GM18951 (cell line): ENCODE measurements around the gene GPR143.

ENCODE experiments used
- POLR2A ChIP-seq: IDR thresholded peaks from 4 replicates; pipeline ENCODE4 v1.6.1; 2011; ENCODE audit warnings: mild to moderate bottlenecking; ENCODE audit not compliant: insufficient read length, insufficient read depth; ENCODE audit errors: extremely low read depth
- in situ Hi-C: fragments of 300-500 bp; cut with MboI; formaldehyde crosslinking; loops from one replicate; pipeline ENCODE4 v1.12.0; 2022; ENCODE audit warnings: low sequenced_read_pairs, mixed read lengths, inconsistent platforms; ENCODE audit not compliant: unreplicated experiment

Gene GPR143

DNA sequence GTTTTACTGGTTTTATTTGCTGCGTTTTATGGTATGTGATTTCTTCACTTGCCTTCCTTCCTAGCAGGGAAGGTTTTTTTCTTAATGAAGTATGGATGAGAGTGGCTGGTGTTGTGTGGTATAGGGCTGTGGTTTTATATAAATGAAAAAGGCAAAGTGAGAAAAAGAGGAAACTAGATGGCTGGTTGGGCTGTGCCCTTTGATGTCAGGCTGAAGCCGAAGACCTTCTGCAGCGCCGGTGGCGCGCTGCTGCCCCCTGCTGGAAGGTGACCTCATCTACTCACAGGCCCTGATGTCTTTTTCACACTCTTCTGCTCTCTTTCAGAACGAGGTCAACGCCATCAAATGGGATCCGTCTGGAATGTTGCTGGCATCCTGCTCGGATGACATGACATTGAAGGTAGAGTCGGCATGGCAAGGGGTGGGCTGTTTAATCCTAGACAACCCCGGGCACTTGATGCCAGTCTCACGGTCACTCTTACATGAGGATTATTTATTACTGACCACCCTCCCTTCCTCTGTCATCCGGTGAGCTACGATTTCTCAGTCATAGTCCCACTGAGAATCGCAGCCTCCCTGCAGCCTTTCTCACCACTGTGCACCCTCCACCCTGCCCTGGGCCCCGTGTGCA is 56.6 kb downstream of the GPR143 start:
- in situ Hi-C loops, result no loop called here

DNA sequence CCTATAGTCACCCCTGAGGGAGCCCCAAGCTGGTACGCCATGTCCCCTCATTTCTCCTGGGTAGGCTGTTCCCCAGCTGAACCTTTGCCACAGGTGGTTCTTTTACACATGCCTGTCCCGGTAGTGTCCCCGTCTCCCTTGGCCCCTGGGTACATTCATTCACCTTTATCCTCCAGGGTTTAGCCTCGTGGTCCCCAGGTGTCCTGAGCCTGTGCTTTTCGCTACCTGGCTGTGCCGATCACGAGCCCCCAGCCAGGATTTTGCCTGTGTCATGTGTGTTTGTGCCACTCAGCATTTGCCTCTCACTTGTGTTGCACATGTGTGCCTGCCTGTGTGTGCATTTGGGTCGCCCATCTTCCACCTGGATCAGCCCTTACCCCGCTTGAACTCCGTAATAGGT is 57.6 kb downstream of the GPR143 start:
- in situ Hi-C loops, result no loop called here
- TF ChIP-seq POLR2A, result no peak

More for the DNA sequence above, 56.6 kb downstream of the GPR143 start:
- no peak for TF ChIP-seq POLR2A

DNA sequence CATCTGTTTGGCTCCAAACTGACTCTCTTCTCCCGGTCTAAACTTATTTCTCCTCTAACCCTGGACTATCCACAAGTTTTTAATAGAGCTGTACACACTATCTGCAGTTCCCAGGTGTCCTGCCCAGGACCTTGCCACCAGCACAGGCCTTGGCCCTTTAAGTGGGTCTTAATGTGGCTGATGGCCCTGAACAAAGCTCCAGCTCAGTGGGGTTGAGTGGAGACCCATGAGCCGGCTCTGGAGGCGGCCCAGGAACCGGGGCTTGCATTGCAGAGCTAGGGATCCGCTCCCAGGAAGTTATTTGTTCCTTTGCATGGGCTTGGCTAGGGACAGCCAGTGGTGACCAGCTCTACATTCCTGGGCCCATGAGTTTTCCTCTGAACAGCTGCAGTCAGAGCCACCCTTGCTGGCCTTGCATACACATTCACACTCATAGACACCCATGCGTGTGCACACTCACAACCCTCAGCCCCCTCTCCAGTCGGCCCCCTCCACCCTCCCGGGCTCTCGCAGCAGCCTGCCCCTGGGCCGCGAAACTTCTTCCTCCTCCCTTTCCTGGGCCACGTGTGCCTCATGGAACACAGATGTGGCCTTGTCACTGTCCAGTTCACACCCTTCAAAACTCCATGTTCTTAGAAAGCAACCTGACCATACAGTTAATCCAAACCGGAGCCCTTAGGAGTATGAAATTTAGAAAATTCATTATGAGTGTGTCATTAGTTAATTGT is 58.2 kb downstream of the GPR143 start:
- in situ Hi-C loops, result no loop called here
- no peak for TF ChIP-seq POLR2A

DNA sequence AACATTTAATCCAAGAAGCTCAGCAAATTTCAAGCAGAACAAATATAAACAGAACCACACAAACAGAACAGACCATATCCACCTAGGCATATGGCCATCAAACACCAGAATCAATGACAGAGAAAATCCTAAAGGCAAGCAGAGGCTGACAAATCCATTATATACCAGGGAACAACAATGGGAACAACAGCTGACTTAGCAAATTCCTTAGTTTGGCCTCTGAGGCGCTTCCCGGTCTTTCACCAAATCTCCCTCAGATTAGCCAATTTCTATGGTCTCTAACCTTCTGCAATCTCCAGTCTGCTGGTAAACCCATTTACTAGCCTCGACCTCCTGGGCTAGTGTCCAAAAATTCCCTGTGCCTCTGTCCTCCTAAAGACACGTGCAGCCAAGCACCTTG is 59.2 kb downstream of the GPR143 start:
- no peak for TF ChIP-seq POLR2A
- in situ Hi-C loops, result no loop called here

DNA sequence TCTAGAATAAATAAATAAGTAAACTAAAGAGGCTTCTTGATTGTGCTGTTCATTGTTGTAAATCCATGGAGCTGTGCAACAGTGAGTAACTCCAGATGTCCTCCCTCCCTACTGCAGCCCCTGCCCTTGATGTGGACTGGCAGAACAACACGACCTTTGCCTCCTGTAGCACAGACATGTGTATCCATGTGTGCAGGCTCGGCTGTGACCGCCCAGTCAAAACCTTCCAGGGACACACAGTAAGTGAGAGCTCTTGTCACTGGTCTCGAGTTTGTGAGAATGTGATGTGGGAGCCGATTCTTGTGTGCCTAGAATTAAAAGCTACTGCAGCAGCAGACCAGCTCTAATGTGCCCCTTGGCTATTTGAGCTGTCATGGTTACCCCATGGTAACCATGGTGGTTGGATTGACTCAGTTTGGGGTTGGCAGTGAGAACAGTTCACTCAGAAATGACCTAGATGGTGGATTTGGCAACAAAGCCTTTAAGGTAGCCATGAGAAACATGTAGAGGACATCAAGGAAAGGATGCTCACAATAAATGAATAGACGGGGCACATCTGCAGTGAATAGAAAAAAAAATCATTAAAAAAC is 60.7 kb downstream of the GPR143 start:
- in situ Hi-C loops, result no loop called here
- no peak for TF ChIP-seq POLR2A

DNA sequence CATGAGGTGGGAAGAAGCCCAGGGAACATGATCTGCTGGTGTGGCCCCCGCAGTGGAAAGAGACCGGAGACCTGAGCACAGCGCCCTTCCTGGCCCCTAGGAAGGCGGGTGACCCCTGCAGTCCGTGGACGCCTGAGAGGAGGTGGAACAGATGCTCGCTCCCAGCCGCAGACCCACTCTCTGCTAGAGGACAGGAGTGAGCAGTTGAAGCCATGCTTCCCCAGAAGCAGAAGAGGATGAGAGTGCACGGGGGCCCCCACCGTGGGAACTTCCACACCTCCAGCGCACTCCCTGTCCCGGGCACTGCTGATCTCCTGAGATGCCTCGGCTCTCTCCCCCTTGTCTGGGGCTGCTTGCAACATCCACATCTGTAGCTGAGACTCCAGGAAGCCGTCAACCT is 62.2 kb downstream of the GPR143 start:
- TF ChIP-seq POLR2A, result no peak
- in situ Hi-C loops, result no loop called here

DNA sequence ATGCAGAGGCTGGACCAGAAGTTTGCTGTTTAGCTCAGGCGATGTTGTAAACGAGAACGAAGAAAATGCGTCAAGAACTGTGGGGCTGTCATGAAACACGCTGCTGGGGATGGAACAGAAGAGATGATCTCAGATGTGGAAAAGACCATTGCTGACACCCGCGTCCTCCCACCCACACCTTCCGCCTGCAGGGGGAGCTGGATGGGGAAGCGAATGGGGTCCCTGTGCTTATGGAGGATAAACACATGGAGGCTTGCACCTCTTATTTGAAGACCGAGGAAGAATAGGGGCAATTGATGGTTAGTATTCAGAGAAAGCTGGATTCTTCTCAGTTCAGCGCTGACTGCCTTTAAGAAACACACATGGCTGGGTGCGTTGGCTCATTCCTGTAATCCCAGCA is 63.9 kb downstream of the GPR143 start:
- TF ChIP-seq POLR2A, result no peak
- in situ Hi-C loops, result no loop called here

DNA sequence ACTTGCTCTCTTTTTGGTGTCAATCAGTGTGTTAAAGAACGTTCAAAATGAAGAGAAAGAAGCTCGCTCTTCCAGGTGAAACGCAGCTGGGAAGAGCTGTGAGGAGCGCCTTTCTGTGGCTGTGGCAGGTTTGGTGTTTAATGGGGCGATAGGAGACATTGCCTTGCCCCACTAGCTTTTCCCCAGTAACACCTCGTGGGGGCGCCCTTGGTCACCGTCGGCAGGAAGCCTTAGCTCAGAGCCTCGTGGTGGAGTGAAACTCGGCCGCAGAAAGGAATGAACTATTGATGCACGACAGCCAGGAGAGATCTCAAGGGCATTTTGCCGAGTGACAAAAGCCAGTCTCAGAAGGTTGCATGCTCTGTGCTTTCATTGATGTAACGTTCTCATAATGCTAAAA is 65.1 kb downstream of the GPR143 start:
- TF ChIP-seq POLR2A, result no peak
- in situ Hi-C loops, result no loop called here

DNA sequence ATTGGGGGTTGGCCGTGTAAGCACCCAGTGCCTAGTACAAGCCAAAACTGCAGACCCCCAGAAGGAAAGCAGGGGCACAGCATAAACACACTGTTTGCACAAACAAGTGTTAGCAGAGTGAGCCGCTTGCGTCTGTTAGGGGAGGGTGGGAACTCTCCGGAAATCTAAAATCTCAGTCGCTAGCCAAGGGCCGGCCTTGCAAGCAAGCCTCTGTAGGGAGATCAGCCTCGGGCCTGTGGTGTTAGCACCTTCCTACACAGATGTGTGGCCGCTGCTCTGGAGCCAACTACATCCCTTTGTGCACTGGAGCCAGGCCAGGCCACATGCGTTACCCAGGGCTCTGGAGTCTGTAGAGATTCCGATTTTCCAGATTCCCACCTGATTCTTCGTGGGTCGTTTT is 67.1 kb downstream of the GPR143 start:
- no peak for TF ChIP-seq POLR2A
- in situ Hi-C loops, result no loop called here

DNA sequence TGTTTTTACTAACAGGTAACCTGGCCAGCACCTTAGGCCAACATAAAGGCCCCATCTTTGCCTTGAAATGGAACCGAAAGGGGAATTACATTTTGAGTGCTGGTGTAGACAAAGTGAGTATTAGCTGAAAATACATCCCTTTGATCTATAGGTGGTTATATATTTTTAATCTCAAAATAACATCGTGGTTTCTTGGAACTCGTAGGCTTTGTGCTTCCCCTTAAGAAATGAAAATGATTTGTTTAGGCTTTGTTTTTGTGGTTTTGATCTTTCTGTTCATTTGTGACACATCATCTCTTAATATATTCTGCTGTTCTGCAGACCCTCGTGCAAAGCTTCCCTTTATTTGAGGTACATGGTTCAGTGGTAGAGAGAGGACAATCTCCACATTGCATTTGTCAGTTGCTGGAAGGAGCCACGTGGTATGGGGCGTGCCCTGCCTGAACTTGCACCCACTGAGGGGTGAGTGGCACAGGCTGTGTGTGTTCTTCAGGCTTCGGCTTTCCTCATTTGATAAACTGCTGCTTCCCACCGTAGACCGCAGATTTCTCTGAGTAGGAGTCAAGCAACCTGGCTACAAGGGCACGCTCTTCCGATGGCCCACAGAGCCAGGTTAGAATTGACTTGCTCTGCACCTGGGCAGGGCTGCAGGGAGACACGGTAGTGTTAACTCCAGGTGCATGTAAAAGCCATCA is 72.2 kb downstream of the GPR143 start:
- in situ Hi-C loops, result no loop called here
- TF ChIP-seq POLR2A, result no peak

DNA sequence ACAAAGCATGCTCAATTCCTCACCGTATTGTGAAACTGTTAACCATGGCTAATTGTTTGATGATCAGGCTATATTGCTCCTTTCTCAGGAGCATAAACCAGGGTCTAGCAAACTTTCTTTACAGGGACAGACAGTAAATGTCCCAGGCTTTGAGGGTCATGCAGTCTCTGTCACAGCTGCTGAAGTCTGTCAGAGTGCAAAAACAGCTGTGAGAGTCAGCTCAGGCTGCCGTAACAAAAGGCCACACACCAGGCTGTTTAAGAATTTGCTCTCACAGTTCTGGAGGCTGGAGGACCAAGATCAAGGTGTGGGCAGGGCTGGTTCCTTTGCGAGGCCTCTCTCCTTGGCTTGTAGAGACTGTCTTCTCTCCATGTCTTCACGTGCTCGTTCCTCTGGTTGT is 75.6 kb downstream of the GPR143 start:
- in situ Hi-C loops, result no loop called here
- TF ChIP-seq POLR2A, result no peak

DNA sequence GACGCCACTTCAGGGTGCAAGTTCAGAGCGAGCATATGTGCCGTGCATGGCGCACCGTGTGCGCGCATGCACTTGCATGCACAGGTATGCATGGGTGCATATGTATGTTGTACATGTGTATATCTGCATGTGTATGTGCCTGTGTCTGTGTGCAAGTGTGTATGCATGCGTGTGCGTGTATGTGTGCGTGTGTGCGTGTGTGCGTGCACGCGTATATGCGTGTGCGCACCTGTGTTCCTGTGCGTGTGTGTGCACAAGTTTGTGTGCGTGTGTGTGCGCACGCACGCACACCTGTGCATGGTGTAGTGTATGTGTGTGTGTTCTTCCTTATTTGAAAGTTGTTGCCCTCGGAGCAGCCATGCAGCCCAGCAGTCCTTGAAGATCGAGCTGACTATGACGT is 76.8 kb downstream of the GPR143 start:
- no peak for TF ChIP-seq POLR2A
- in situ Hi-C loops, result no loop called here

DNA sequence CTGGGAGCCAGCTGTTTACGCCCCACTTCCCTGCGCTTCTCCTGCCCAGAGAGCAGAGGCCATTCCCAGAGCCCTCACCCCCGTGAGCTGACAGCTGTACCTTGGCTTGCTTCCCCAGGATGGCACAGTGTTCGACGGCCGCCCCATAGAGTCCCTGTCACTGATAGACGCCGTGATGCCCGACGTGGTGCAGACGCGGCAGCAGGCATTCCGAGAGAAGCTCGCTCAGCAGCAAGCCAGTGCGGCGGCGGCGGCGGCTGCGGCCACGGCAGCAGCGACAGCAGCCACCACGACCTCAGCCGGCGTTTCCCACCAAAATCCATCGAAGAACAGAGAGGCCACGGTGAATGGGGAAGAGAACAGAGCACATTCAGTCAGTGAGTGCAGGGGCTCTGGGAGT is 77.7 kb downstream of the GPR143 start:
- in situ Hi-C loops, result no loop called here
- TF ChIP-seq POLR2A, result no peak
